Activated naive CD8-positive, alpha-beta T cell treated with anti-CD3 and anti-CD28 coated beads, Interleukin-2, amount 10 ng/mL, durations not matched to agents 7 days and 5 days (primary cell): ENCODE results near the gene GJD4. TPM values are rescaled to one million over a fixed set of nuclear protein-coding genes. Genes with fewer than 3 reads are reported as not detected.

Source experiments
- ATAC-seq: fragments of 150-1000 bp; cut with Tn5 transposase; one replicate; pipeline ENCODE4 v1.10.0; 2021; ENCODE audit warnings: low read depth, moderate library complexity
- POLR2A ChIA-PET: fragments of 350-600 bp; sonication (Branson Sonifier 250); formaldehyde crosslinking; loops from one replicate; lab custom pipeline; 2021; ENCODE audit warnings: antibody characterized with exemption; lab: Charles Lee
- DNase-seq: peaks from one replicate; pipeline ENCODE4 v3.0.0; 2021
- H3K27ac Mint-ChIP-seq: one replicate; pipeline ENCODE4 v1.8.0; 2022; ENCODE audit warnings: mild to moderate bottlenecking, mixed read lengths
- H3K27me3 Mint-ChIP-seq: one replicate; pipeline ENCODE4 v1.8.0; 2022; ENCODE audit warnings: mild to moderate bottlenecking, moderate library complexity, mixed read lengths
- H3K36me3 Mint-ChIP-seq: one replicate; pipeline ENCODE4 v1.8.0; 2021; ENCODE audit warnings: mild to moderate bottlenecking, mixed read lengths
- H3K4me1 Mint-ChIP-seq: one replicate; pipeline ENCODE4 v1.8.0; 2021; ENCODE audit warnings: mixed read lengths
- H3K4me3 Mint-ChIP-seq: one replicate; pipeline ENCODE4 v1.8.0; 2022; ENCODE audit warnings: mild to moderate bottlenecking, moderate library complexity, mixed read lengths
- H3K9me3 Mint-ChIP-seq: one replicate; pipeline ENCODE4 v1.8.0; 2021; ENCODE audit warnings: mixed read lengths
- total RNA-seq, 2 experiments: library from RNA; stranded (reverse); gene quantifications; one replicate each; pipeline ENCODE4 v1.2.3, GENCODE V29; 2021

GJD4 gene
- total RNA-seq, 2 experiments from 2014 or later = not detected

DNA sequence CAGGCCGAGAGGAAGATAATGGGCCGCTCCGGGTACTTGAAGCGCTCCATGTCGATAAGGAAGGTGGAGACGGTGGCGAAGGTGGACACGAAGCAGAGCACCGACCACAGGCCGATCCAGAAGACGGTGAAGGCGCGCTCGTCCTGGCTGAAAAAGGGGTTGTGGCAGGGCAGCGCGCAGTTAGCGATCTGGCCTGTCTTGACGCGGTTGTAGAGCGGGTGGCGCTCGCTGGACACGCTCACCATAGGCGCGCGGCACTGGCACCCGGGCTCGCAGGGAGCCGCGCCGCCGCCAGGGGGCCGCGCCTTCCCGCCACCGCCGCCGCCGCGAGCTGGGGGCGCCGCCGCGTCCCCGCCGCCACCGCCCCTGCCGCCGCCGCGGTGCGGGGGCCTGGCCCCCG, 35.3 kb downstream of the GJD4 start:
- DNase-seq (peak; percentile 65), ATAC-seq (peak; percentile 17)
- Mint-ChIP-seq H3K36me3 (no peaks in the 10 kb centered on the region), H3K27ac (no peak overlapping the region), H3K4me1 (peaks cover 10% of the 10 kb centered on the region), H3K9me3 (no peaks in the 10 kb centered on the region), H3K4me3 (peak overlapping the region; percentile 76), H3K27me3 (peaks cover 70% of the 10 kb centered on the region)
- POLR2A ChIA-PET = no interaction called here

DNA sequence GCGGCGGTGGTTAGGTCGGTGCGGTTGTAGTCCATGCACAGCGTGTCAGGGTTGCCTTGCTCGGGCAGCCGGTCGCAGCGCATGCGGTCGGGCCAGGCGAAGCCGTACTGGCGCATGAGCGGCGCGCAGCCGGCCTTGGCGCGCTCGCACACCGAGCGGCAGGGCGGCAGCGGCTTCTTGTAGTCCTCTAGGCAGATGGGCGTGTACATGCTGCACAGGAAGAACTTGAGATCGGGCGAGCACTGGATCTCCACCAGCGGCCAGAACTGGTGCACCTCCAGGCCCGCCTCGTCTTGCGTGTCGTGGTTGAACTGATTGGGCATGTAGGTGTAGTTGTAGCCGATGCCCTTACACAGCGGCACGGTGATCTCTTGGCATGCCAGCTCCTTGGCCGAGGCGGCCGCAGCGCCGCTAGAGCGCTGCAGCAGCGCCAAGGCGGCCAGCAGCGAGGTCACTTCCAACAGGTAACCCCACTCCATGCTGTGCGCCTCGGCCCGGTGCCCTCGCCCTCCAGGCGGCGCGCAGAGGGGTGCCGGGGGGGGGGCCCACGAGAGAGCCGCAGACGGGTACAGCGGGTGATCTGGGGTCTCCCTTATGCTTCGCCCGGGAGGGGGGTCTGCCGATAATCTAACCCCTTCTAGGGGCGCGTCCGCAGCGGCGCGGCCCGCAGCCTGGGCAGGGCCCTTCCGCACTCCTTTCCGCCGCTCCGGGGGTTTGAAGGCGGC, 36.0 kb downstream of the GJD4 start:
- peak; percentile 48 for ATAC-seq
- no peak overlapping the region for H3K27ac Mint-ChIP-seq

DNA sequence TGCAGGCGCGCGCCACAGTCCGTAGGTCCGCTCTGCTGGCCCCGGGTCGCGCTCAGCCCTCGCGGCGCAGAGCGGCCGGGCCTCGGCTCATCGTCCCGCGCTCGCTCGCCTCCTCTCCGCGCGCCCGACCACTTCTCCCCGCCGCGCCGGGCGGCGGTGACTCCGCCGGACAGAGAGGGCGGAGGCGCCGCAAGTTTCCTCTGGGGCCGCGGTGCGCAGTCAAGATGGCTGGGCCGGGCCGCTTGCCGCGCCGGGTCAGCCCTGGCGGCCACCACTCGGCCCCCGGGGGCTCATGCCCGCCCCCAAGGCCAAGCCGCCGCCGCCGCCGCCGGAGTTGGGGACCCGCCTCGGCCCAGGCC, 36.5 kb downstream of the GJD4 start:
- Mint-ChIP-seq H3K9me3 (no peaks in the 10 kb centered on the region), H3K27me3 (peaks cover 72% of the 10 kb centered on the region), H3K4me1 (peaks cover 10% of the 10 kb centered on the region), H3K36me3 (no peaks in the 10 kb centered on the region), H3K27ac (no peak overlapping the region), H3K4me3 (no peak overlapping the region)
- peak; percentile 16 for ATAC-seq
- POLR2A ChIA-PET = no interaction called here
- DNase-seq = peak; percentile 51

More for the DNA sequence above, 36.0 kb downstream of the GJD4 start:
- H3K36me3 Mint-ChIP-seq = no peaks in the 10 kb centered on the region
- H3K27me3 Mint-ChIP-seq = peaks cover 73% of the 10 kb centered on the region
- DNase-seq = peak; percentile 66
- H3K4me3 Mint-ChIP-seq = peak overlapping the region; percentile 74
- H3K4me1 Mint-ChIP-seq = peaks cover 10% of the 10 kb centered on the region
- no peaks in the 10 kb centered on the region for H3K9me3 Mint-ChIP-seq
- POLR2A ChIA-PET = no interaction called here

DNA sequence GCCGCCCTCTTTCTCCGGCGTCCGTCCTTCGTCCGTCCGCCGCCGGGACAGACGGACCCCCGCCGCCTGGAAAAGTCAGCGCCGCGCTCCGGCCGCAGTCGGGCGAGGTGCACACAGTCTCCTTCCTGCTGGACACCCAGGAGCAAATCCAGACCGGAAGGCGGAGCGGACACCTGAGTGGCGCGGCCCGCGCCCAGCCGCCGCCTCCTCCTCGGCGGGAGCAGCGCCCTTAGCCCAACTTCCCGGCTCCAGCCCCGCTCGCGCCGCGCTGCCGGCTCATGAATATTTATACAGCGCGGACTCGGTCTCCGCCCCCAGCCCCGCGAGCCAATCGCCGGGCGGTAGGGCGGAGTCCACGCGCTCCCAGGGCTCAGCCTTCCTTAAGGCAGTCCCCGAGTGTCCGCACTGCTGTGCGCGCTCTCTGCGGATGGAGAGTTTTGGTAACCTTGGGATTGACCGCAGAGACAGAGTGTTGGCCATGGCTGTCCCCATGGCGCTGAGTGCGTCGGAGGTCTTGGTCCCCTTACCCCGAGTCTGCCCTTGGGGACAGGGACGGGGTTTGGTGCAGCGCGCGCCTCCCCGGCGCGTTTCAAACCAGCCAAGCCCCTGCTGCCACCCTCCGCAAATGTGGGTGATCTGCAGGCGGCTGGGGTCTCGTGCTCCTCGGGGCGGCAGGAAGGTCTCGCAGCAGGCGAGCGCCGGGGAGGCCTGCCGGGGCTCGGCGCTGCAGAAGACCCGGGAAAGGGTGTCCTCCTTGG, 37.1 kb downstream of the GJD4 start, which contains the start of gene FZD8:
Gene FZD8, minus strand, starts transcription at position 262 of the 758 bp plus-strand sequence. CDS start 867 bp downstream, outside the sequence.
- peak; percentile 86 for ATAC-seq
- peak; percentile 77 for DNase-seq
- Mint-ChIP-seq H3K9me3 (no peaks in the 10 kb centered on the region), H3K4me1 (peaks cover 9% of the 10 kb centered on the region), H3K4me3 (peak within 1 kb of the TSS; percentile 81), H3K27ac (no peak within 1 kb of the TSS), H3K27me3 (peaks cover 70% of the 10 kb centered on the region), H3K36me3 (no peaks in the 10 kb centered on the region)
- POLR2A ChIA-PET = no interaction called here

DNA sequence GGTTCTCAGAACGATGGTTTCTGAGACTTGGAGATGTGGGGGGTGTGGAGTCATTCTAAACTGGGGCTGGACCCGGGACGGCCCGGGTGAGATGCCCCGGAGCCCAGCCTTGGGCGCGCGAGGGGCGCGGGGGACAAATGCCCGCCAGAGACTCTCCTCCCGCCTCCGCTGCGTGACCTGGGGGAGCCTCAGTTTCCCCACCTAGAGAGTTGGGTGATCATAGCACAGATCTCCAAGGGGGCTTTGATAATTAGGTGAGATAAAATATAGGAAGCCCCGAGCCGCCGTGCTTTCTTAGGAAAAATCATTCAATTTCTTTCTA, 37.6 kb downstream of the GJD4 start:
- no peaks in the 10 kb centered on the region for H3K36me3 Mint-ChIP-seq
- DNase-seq (no peak), ATAC-seq (no peak)
- H3K4me1 Mint-ChIP-seq = peaks cover 9% of the 10 kb centered on the region
- peak overlapping the region; percentile 81 for H3K4me3 Mint-ChIP-seq
- no peak overlapping the region for H3K27ac Mint-ChIP-seq
- no peaks in the 10 kb centered on the region for H3K9me3 Mint-ChIP-seq
- peaks cover 66% of the 10 kb centered on the region for H3K27me3 Mint-ChIP-seq
- POLR2A ChIA-PET = no interaction called here

DNA sequence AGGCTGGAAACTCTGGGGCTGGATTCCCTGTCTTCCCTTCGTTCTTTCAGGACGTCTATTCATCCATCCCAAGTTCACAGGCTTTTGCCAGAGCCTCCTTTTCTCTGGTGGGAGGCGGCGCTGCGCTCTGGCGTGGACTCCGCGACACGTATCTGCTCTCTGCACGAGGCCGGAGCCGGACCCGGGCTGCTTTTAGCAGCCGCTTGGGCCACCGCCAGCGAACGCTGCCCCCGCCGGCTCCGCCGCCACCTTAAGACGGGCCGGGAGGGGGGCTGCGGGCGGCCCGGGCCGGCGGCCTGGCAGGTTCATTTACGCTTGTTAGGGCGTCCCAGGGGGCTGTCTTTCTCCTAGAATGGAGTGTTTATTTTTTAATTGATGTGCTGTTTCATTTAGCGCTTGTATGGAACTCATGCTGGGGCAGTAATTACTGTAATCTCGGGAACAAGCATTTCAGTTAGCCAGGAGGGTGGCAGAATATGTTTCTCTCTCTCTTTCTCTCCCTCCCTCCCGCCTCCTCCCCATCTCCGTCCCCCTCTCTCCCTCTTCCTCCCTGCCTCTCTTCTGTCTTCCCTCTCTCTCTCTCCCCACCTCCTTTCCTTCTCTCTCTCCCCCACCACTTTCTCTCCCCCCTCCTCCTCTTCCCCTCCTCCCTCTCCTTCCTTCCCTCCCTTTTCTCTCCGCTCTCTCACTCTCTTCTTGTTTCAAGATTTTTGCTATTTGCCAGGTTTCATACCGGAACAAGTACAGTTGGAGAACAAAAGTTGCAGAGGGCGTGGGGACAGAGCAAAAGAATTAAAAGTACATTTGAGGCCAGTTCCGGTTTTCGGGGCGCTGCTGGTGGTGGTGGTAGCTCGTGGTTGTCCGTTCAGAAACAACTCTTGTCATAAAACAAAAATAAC, 38.3 kb downstream of the GJD4 start:
- POLR2A ChIA-PET = no interaction called here
- H3K27me3 Mint-ChIP-seq = peaks cover 63% of the 10 kb centered on the region
- no peak for ATAC-seq
- no peaks in the 10 kb centered on the region for H3K9me3 Mint-ChIP-seq
- no peaks in the 10 kb centered on the region for H3K36me3 Mint-ChIP-seq
- DNase-seq = peak; percentile 43
- peak overlapping the region; percentile 81 for H3K4me3 Mint-ChIP-seq
- H3K4me1 Mint-ChIP-seq = peaks cover 9% of the 10 kb centered on the region
- no peak overlapping the region for H3K27ac Mint-ChIP-seq

DNA sequence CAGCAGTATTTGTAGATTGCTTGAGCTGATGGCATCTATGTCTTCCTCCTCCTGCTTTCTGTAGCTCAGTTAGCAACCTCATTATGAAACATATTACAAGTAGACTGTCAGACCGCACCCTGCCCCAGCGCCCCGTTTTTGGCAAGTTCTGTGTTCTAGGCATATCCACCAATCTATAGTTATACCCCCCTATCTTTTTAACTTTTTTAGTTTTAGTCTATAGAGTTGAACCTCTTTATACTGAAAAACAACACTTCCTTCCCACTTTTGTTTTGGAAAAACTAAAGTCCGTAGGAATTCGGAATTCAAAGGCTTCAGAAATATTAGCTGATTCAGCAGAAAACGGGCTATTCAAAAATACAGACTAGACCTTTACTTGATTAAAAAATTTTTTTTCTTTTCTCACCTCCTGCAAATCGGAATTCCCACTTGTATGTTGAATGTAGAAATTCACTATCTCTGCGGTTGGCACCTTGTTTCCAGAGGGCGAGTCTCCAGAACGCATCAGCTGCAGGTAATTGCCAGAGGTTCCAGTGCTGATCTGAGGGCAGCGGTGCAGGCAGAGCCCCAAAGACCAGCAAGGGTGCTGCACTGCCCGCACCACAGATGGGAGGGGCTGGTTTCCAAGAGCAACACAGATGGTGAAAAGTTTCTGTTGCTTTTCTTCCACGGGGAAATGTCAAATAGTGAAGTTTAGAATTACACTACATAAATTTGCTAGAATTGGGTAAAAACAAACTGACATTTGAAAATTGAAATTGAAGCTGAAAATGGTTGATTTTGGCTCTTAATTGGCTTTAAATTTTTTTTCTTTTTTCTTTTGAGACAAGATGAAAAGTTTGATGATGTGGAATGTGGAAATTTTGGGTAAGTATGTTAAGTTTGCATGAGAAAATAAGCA, 39.2 kb downstream of the GJD4 start:
- no peak for ATAC-seq
- DNase-seq = no peak
- peaks cover 61% of the 10 kb centered on the region for H3K27me3 Mint-ChIP-seq

DNA sequence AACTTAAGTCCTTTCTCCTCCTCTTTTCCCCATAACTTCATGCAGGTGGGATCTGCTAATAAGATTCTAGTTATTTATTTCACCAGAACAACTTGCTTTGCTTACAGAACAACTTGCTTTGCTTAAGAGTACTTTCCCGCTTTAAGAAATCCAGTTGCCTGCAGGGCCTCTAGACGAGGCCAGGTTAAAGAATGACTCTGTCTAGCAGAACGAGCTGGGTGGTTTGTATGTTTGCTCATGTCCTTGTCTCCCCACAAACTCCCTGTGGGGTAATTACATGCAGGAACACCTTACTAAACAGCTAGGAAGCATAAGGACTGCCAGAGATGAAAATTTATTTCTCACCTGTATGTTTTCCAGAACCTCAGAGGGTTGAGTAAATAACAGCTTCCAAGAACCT, 45.8 kb downstream of the GJD4 start:
- POLR2A ChIA-PET = no interaction called here
- no peaks in the 10 kb centered on the region for H3K4me1 Mint-ChIP-seq
- no peak overlapping the region for H3K4me3 Mint-ChIP-seq
- no peaks in the 10 kb centered on the region for H3K36me3 Mint-ChIP-seq
- DNase-seq = no peak
- peaks cover 22% of the 10 kb centered on the region for H3K27me3 Mint-ChIP-seq
- no peak overlapping the region for H3K27ac Mint-ChIP-seq
- H3K9me3 Mint-ChIP-seq = no peaks in the 10 kb centered on the region
- no peak for ATAC-seq

More for the DNA sequence above, 39.2 kb downstream of the GJD4 start:
- no peaks in the 10 kb centered on the region for H3K36me3 Mint-ChIP-seq
- POLR2A ChIA-PET = no interaction called here
- peak overlapping the region; percentile 55 for H3K4me3 Mint-ChIP-seq
- peaks cover 9% of the 10 kb centered on the region for H3K4me1 Mint-ChIP-seq
- H3K9me3 Mint-ChIP-seq = no peaks in the 10 kb centered on the region
- H3K27ac Mint-ChIP-seq = no peak overlapping the region

DNA sequence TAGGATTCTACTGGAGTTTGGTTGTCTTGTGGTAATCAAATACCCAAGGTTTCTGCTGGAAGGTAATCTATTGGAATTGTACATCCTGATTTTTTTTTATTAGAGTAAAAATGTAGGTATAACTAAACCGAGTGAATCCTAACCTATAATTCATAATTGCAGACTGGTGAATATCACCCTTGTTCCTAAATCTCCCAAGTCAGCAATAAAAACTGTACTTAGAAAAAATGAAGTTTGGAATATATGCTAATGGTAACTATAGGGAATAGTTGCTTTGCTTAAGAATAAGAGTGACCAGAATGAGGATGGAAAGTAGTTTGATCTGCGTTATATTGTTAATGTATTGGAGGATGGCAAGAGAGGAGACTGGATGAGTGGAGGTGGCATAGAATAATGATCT, 47.7 kb downstream of the GJD4 start:
- ATAC-seq = no peak
- H3K4me1 Mint-ChIP-seq = no peaks in the 10 kb centered on the region
- H3K4me3 Mint-ChIP-seq = no peak overlapping the region
- peaks cover 23% of the 10 kb centered on the region for H3K27me3 Mint-ChIP-seq
- no peaks in the 10 kb centered on the region for H3K36me3 Mint-ChIP-seq
- H3K27ac Mint-ChIP-seq = no peak overlapping the region
- no peaks in the 10 kb centered on the region for H3K9me3 Mint-ChIP-seq
- DNase-seq = no peak
- POLR2A ChIA-PET = no interaction called here

DNA sequence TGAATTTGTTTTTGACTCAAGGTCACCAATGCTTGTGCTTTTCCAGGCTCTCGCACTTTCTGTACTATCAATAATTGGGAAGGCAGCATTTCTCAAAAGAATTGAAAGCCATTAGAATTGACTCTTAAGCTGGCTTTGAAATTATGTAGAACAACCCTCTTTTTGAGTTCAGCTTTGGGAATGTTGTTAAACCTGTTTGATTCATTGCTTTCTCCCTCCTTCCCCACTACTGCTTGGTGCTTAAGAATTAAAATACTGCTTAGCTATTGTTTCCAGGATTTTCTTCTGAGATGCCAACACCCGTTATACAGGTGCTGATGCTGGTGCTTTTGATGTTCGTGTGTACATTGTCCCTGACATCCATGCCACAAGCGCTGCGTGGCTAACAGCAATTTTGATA, 52.5 kb downstream of the GJD4 start:
- POLR2A ChIA-PET = no interaction called here
- Mint-ChIP-seq H3K4me1 (no peaks in the 10 kb centered on the region), H3K27ac (no peak overlapping the region), H3K4me3 (no peak overlapping the region), H3K27me3 (peaks cover 23% of the 10 kb centered on the region), H3K9me3 (peaks cover 4% of the 10 kb centered on the region), H3K36me3 (no peaks in the 10 kb centered on the region)
- DNase-seq (no peak), ATAC-seq (no peak)
